NCI-H748 treated with DMSO at 0.1 percent for 48 hours (cell line): ENCODE results near the gene POLR1A.

Source experiments
- DNase-seq: peaks from one replicate; lab custom pipeline; 2025; lab: John Stamatoyannopoulos, UW

POLR1A gene

GRCh38 chr2:86097114-86097896 lies 8.4 kb downstream of the POLR1A start:
- DNase-seq = no peak

GRCh38 chr2:86094229-86094628 lies 11.5 kb downstream of the POLR1A start:
- no peak for DNase-seq

- no peak for DNase-seq
Measured at GRCh38 chr2:86087936-86088850, 17.5 kb downstream of the POLR1A start.

- no peak for DNase-seq
Measured at GRCh38 chr2:86082756-86083155, 22.9 kb downstream of the POLR1A start.

GRCh38 chr2:86081724-86082123 lies 24.0 kb downstream of the POLR1A start:
- DNase-seq = no peak

GRCh38 chr2:86079981-86080911 lies 25.4 kb downstream of the POLR1A start:
- no peak for DNase-seq

- DNase-seq = no peak
Measured at GRCh38 chr2:86078774-86079545, 26.7 kb downstream of the POLR1A start.

- no peak for DNase-seq
Measured at GRCh38 chr2:86075886-86076285, 29.8 kb downstream of the POLR1A start.

GRCh38 chr2:86074811-86075210 lies 30.9 kb downstream of the POLR1A start:
- DNase-seq = no peak

GRCh38 chr2:86074256-86074655 lies 31.4 kb downstream of the POLR1A start:
- DNase-seq = no peak

- DNase-seq = no peak
Measured at GRCh38 chr2:86073225-86073624, 32.5 kb downstream of the POLR1A start.

- DNase-seq = no peak
Measured at GRCh38 chr2:86072271-86072858, 33.3 kb downstream of the POLR1A start.

GRCh38 chr2:86070868-86071267 lies 34.8 kb downstream of the POLR1A start:
- no peak for DNase-seq

GRCh38 chr2:86069783-86070339 lies 35.8 kb downstream of the POLR1A start:
- DNase-seq = no peak

GRCh38 chr2:86069091-86069685 lies 36.5 kb downstream of the POLR1A start:
- DNase-seq = no peak

GRCh38 chr2:86068648-86069047 lies 37.0 kb downstream of the POLR1A start:
- no peak for DNase-seq

- DNase-seq = no peak
Measured at GRCh38 chr2:86068136-86068588, 37.5 kb downstream of the POLR1A start.

- DNase-seq = no peak
Measured at GRCh38 chr2:86066915-86067314, 38.8 kb downstream of the POLR1A start.

- DNase-seq = no peak
Measured at GRCh38 chr2:86066007-86066578, 39.6 kb downstream of the POLR1A start.

- DNase-seq = no peak
Measured at GRCh38 chr2:86065512-86065911, 40.2 kb downstream of the POLR1A start.
